ENCODE data around the gene MINDY4B. TPM values are rescaled to one million over a fixed set of nuclear protein-coding genes. Genes with fewer than 3 reads are reported as not detected.

The MINDY4B gene
- polyA plus RNA-seq, 1 donor (not counting 4 experiments of a cell fraction or from before 2014, with no cell fraction given) = not detected

DNA sequence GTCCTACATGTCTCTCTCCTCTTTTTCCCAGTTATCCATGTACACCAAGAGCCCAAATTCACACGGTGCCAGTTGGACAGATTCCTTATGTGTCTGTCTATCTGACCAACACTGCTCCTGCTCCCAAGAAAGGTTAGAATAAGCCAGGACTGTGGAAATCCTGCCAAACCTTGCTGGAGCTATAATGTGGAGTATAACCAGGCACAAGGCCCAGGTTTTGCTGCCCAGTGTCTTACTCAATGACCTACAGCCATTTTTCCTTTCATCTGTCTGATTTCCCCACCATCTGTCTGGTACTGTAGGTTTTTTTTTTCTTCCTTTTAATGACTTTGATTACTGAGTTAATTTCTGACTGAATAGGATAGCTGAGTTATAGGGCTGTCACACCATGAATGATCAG is 26.5 kb upstream of the MINDY4B start:
- no peak overlapping the region for H3K4me3 ChIP-seq (ENCODE audit: control insufficient read depth in 2 of 3, extremely low read depth in 1 of 3, insufficient read depth in 2 of 3, low read depth in 1 of 3, low read length in 3 of 3)
- H3K9ac ChIP-seq (ENCODE audit: control insufficient read depth, extremely low read depth, insufficient read depth, low read length) = no peak overlapping the region
- H3K27ac ChIP-seq (ENCODE audit: control insufficient read depth, insufficient read depth, low read length) = no peak overlapping the region
- TF ChIP-seq, protein P1, sequence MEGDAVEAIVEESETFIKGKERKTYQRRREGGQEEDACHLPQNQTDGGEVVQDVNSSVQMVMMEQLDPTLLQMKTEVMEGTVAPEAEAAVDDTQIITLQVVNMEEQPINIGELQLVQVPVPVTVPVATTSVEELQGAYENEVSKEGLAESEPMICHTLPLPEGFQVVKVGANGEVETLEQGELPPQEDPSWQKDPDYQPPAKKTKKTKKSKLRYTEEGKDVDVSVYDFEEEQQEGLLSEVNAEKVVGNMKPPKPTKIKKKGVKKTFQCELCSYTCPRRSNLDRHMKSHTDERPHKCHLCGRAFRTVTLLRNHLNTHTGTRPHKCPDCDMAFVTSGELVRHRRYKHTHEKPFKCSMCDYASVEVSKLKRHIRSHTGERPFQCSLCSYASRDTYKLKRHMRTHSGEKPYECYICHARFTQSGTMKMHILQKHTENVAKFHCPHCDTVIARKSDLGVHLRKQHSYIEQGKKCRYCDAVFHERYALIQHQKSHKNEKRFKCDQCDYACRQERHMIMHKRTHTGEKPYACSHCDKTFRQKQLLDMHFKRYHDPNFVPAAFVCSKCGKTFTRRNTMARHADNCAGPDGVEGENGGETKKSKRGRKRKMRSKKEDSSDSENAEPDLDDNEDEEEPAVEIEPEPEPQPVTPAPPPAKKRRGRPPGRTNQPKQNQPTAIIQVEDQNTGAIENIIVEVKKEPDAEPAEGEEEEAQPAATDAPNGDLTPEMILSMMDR (optimal IDR thresholded peaks at IDR 0.05 in 1 of 3, IDR thresholded peaks at IDR 0.05 in 1 of 3, conservative IDR thresholded peaks at IDR 0.05 in 1 of 3; ENCODE audit: extremely low read depth in 1 of 3, insufficient read depth in 2 of 3, low read length in 3 of 3) = no peak
- TF ChIP-seq EZH2 (IDR thresholded peaks at IDR 0.05; ENCODE audit: low read length) = no peak
- FAIRE-seq = no peak
- no peak overlapping the region for H3K4me2 ChIP-seq (ENCODE audit: control insufficient read depth, extremely low read depth, insufficient read depth, low read depth, low read length)
- no peaks in the 10 kb centered on the region for H3K36me3 ChIP-seq (ENCODE audit: control insufficient read depth in 2 of 2, extremely low read depth in 1 of 2, insufficient read depth in 2 of 2, low read length in 2 of 2)
- H3K9me3 ChIP-seq (ENCODE audit: control insufficient read depth, low read depth, low read length) = no peaks in the 10 kb centered on the region
- H3K9me1 ChIP-seq (ENCODE audit: control insufficient read depth, extremely low read depth, insufficient read depth, low read length) = no peaks in the 10 kb centered on the region
- H3K27me3 ChIP-seq (ENCODE audit: control insufficient read depth, extremely low read depth, insufficient read depth, low read length) = peaks cover 8% of the 10 kb centered on the region
- no peaks in the 10 kb centered on the region for H3K4me1 ChIP-seq (ENCODE audit: control insufficient read depth, extremely low read depth, insufficient read depth, low read length)
- no peak for DNase-seq (ENCODE audit: low read depth, low spot score)
- H4K20me1 ChIP-seq (ENCODE audit: control insufficient read depth, extremely low read depth, insufficient read depth, low read length) = no peaks in the 10 kb centered on the region
- no peak overlapping the region for H2AFZ ChIP-seq (ENCODE audit: control insufficient read depth, low read length)
- dilution Hi-C loops (cut with MboI; ENCODE audit: extremely low pct_ligation_motif_present, low sequenced_read_pairs) = no loop called here
- H3K79me2 ChIP-seq (ENCODE audit: control insufficient read depth, insufficient read depth, low read length) = no peaks in the 10 kb centered on the region

- Histone ChIP-seq H3K9me3 (ENCODE audit: control insufficient read depth, low read depth, low read length) (no peaks in the 10 kb centered on the region), H3K4me2 (ENCODE audit: control insufficient read depth, extremely low read depth, insufficient read depth, low read depth, low read length) (no peak overlapping the region), H3K79me2 (ENCODE audit: control insufficient read depth, insufficient read depth, low read length) (no peaks in the 10 kb centered on the region), H3K36me3 (ENCODE audit: control insufficient read depth in 2 of 2, extremely low read depth in 1 of 2, insufficient read depth in 2 of 2, low read length in 2 of 2) (no peaks in the 10 kb centered on the region), H3K27me3 (ENCODE audit: control insufficient read depth, extremely low read depth, insufficient read depth, low read length) (peaks cover 8% of the 10 kb centered on the region), H3K9me1 (ENCODE audit: control insufficient read depth, extremely low read depth, insufficient read depth, low read length) (no peaks in the 10 kb centered on the region), H3K27ac (ENCODE audit: control insufficient read depth, insufficient read depth, low read length) (no peak overlapping the region), H3K4me3 (ENCODE audit: control insufficient read depth in 2 of 3, extremely low read depth in 1 of 3, insufficient read depth in 2 of 3, low read depth in 1 of 3, low read length in 3 of 3) (no peak overlapping the region), H4K20me1 (ENCODE audit: control insufficient read depth, extremely low read depth, insufficient read depth, low read length) (no peaks in the 10 kb centered on the region), H3K9ac (ENCODE audit: control insufficient read depth, extremely low read depth, insufficient read depth, low read length) (no peak overlapping the region), H3K4me1 (ENCODE audit: control insufficient read depth, extremely low read depth, insufficient read depth, low read length) (no peaks in the 10 kb centered on the region), H2AFZ (ENCODE audit: control insufficient read depth, low read length) (no peak overlapping the region)
- DNase-seq (ENCODE audit: low read depth, low spot score) (no peak), FAIRE-seq (no peak)
- TF ChIP-seq, protein P1 (optimal IDR thresholded peaks at IDR 0.05 in 1 of 3, IDR thresholded peaks at IDR 0.05 in 1 of 3, conservative IDR thresholded peaks at IDR 0.05 in 1 of 3; ENCODE audit: extremely low read depth in 1 of 3, insufficient read depth in 2 of 3, low read length in 3 of 3) = no peak
- no peak for TF ChIP-seq EZH2 (IDR thresholded peaks at IDR 0.05; ENCODE audit: low read length)
- dilution Hi-C loops (cut with MboI; ENCODE audit: extremely low pct_ligation_motif_present, low sequenced_read_pairs) = no loop called here
Measured at GRCh38 chr3:150930839-150931238, 25.6 kb upstream of the MINDY4B start.
